Right renal cortex interstitium (tissue), 3 donors: ENCODE measurements around the gene HLA-DMB. TPM values are rescaled to one million over a fixed set of nuclear protein-coding genes. Genes with fewer than 3 reads are reported as not detected.
"Not testable (repeated sequence)": the region's sequence is repeated elsewhere in the genome, so short reads cannot be mapped to it uniquely, and the experiment has no call there.

Experiments used
- DNase-seq, 3 donors: peaks; one replicate each; pipeline ENCODE4 v3.0.0-alpha.2; 2013; ENCODE audit warnings: low read depth in 3 of 3, low spot score in 2 of 3
- polyA plus RNA-seq, 3 donors: library from polyadenylated mRNA; unstranded; fragments of 120-200 nt; gene quantifications; one replicate each; pipeline ENCODE4 v1.2.1, GENCODE V29; 2013; ENCODE audit not compliant: insufficient read length in 3 of 3

The HLA-DMB gene
- polyA plus RNA-seq, 3 donors: 73.7 to 80.3 (median 74.3) TPM

GRCh38 chr6:32952817-32953739, 12.2 kb upstream of the HLA-DMB start, which contains the start of gene HLA-DMA:
Gene HLA-DMA, minus strand, starts transcription at chr6:32953097. Its CDS starts 61 bp downstream, at chr6:32953036.
- peak in 2 of 3 donors; percentile 50 to 67 for DNase-seq

- no peak for DNase-seq
Measured at GRCh38 chr6:32950449-32950848, 9.6 kb upstream of the HLA-DMB start.

GRCh38 chr6:32950010-32950409, 9.2 kb upstream of the HLA-DMB start:
- DNase-seq: no peak

- no peak for DNase-seq
Measured at GRCh38 chr6:32949113-32949512, 8.3 kb upstream of the HLA-DMB start.

DNA sequence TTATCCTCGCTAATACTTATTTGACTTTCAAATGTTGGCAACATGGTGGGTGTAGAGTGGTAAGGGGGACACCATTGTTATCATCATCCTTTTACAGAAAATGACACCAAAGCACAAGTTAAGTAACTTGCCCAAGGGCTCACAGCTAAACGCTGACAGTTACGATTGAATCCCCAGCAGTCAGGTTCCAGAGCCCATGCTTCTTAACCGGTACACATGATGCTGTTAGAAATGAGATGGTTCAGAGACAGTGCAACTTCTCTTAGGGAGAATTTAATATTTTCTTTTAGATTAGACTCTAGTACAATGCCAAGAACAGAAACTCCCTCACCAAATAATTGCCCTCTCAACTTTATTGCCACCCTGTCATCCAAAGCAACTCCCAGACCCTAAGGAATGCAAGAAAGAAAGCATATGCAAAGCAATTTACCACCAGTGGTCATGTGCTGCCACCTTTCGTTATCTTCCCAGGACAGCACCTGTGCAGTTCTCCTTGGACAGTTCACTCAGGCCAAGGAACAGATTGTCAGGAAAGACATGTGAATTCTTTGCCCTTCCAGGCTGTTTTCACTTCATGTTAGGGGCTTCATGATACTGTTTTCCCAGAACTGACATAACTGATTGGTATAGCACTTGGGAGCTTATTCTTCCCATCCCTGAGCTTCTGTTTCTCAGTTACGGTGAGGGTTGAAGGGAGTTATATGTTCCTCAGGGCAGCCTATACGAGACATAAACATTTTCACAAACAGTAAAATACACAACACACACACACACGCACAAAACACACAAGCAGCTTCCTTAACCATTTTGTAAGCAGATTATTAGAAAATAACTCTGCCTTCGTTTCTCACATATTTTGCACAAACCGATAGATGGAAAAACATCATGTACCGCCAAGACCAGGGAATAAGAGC, 7.0 kb upstream of the HLA-DMB start:
- peak in 2 of 3 donors; percentile 47 to 61 for DNase-seq

DNA sequence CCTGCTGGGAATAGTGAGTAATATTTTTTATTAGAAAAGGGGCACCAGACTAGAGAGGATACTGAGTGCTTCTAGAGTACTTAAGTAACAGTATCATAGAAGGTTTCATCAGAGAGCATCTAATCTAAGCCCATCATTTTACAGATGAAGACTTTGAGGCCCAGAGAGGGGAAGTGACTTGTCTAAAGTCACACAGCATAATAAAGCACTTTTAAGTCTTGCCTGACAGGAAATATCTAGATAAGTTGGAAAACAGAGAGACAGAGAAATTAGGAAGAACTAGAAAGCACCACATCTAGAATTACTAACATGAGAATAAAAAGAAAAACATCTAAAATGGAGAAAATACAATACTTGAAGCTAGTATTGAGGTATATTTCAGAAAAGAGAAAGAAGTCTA, 6.1 kb upstream of the HLA-DMB start:
- DNase-seq: no peak

- no peak for DNase-seq
Measured at GRCh38 chr6:32945953-32946352, 5.1 kb upstream of the HLA-DMB start.

DNA sequence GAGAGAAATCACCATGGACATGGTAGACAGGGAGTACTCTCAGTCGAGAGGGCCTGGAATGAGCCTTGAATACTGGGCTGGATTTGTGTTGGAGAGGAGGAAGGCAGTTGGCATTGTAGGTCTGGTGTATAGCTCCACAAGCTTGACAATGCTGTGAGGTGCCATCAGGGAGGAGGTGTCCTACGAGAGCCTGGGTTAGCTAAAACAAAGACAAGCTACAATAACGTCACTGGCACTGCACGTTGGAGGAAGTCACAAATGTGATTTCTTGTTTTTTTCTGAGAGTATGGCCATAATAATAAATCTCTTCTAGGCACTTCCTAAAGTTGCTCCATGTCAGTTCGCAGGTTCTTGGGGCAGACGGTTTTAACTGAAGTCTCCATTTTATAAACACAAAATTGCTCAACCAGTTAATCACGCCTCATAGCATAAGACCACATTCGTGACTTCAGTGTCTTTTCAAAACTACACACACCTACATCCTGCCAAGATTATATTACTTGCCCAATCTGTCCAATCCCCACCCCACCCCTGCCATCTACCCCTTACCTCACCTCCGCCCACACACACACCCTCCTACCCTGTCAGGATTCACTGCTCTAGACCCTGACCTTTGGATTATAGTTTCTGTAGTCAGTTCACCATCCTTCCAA, 4.4 kb upstream of the HLA-DMB start:
- no peak for DNase-seq

GRCh38 chr6:32943864-32944649, 3.2 kb upstream of the HLA-DMB start:
- no peak for DNase-seq

DNA sequence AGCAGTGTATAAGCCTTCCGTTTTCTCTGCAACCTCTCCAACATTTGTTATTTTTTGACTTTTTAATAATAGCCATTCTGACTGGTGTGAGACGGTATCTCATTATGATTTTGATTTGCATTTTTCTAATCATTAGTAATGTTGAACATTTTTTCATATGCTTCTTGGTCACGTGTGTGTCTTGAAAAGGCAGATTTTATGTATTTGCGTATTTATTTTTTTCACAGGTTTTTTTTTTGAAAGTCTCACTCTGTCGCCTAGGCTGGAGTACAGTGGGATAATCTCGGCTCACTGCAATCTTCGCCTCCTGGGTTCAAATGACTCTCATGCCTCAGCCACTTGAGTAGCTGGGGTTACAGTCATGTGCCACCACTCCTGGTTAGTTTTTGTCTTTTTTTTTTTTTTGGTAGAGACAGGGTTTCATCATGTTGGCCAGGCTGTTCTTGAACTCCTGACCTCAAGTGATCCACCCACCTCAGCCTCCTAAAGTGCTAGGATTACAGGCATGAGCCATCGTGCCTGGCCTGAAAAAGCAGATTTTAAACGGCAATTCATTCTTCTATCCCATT, 1.8 kb upstream of the HLA-DMB start:
- DNase-seq: not testable (repeated sequence)

- DNase-seq: peak; percentile 54 to 75 (median 64)
Measured at GRCh38 chr6:32941214-32941768, 463 bp upstream of the HLA-DMB start.

DNA sequence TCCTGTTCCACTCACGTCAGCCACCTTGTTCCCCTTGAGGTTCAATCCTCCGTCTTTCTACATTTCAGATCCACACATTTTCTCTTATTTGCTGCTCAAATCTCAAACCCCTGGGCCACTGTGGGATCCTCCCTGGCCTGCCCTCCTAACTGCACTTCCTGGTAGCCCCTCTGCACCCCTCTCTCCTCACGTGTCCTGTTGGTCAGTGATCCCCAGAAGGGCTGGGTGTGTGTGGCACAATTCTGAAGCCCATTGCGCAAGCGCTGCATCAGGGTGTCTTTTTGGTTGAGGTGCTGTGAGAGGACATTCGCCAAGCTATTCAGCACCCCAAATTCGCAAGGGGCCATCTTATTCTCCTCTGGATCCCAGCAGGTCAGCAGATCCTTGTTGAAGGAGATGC, 2.3 kb downstream of the HLA-DMB start:
- no peak for DNase-seq

DNA sequence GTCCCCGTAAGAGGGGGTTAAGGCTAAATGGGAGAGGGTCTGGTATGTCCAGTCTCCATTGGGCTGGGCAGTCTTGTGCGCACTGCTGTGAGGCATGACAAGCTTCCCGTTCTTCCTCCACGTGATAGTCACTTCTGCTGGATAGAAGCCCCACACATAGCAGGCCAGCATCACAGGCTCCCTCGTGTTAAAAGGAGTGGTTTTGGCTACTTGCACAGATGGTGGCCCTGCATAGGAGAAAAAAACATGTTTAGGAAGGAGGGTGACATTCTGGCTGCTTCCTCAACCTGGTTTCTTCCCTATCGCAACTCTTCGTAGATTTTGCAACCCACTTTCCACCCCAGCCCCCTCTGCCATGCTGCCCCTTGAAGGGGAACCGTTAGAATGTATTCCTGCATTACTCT, 3.6 kb downstream of the HLA-DMB start:
- no peak for DNase-seq

DNA sequence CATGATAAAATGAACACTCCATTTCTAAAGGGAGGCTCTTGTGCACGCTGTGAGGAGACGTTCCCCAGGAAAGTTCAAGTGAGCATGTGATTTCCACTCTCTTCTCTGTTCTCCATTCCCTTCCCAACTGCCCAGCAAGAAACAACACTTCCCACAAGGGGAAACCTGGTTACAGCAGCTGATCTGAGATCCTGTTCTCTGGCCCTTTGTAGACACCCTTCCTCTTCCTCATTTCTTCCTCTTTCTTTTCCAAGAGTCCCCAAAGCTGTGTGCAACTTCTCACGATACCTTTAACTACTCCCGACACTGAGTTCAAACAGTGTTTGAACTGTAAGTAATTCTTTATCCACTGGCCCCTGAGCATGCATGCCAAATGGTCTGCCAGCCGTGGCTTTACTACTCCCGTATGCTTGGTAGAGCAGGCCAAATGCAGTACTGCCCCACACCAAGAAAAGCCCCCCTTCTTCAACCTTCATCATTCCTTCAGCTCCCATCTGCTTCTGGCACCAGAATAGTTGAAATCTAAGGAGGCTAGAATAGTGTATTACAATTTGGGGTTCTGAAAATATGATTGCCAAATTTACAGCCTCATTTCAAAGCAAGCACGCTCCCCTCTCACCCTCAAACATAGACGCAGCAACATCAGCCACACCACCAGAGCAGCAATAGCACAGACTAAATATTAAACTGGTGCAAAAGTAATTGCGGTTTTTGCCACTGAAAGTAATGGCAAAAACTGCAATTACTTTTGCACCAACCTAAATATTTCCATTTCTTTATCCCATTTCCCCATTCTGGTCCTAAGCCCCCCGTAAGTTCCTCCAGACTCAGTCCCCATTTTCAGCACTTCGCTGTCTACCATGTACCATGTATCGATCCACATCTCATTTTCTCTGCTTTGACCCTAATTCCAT, 4.3 kb downstream of the HLA-DMB start:
- DNase-seq: no peak

DNA sequence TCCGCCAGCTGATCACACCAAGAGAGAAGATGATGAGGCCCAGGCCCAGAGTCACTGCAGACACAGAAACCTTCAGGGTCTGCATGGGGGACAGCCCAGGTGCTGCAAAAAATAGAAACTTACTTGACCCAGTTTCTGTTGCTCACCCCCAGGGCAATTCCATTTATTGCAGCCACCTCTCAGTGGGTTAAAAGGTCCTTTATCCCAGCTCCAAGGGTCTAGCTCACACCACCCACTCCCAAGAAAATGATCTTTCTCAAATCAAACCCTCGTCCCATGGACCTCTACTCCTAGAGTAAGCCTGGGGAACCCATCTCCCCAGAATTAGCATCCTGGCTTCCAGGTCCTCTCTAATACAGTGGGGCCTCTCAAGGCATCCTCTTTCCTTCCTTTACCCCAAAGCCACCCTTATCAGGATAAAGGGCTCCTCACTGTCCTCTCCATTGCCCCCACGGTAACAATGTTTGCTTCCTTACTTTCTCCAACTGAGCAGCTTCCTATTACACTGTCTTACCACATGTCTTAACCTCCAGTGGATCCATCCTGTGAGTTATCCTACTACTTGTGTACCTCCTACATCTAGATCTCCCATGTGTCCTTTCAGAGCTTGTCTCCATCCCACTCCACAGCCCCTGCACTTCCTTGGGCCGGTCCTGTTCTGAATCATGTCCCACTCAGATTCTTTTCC, 5.1 kb downstream of the HLA-DMB start:
- DNase-seq: no peak

GRCh38 chr6:32933661-32934085, 7.2 kb downstream of the HLA-DMB start:
- DNase-seq: peak in 2 of 3 donors; percentile 53 to 56

DNA sequence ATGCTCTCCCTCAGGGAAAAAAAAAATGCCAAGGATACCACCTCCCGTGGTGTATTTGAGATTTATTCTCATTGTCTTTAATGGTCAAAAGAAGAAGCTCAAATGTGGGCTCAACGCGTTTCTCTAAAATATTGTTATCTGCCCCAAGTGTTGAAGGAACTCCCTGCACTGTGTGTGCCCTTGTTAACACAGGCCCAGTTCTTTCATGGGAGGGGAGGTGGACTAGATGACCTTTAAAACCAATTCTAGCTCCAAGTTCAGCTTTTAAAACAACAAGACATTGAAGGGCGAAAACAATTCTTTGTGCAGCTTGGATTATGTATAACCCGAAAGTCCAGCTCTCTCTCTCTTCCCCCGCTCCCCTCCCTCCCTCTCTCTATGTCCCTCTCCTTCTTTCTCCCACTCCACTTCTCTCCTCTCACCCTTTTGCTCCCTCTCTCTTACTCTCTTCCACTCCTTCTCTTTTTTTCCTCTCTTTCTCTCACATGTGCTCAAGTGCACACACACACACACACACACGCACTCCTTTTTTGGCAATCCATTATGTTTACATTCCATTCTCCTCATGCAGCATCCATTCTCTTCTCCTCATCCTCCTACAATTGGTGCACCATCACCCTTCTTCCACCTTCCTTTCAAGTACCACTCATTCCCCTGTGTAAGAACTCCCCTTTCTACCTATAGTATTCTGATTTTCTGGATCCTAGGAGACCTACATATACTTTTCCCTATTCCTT, 8.5 kb downstream of the HLA-DMB start:
- DNase-seq: no peak
